Bronchial epithelial cell (primary cell): ENCODE data around the gene ADGRD1. TPM values are rescaled to one million over a fixed set of nuclear protein-coding genes. Genes with fewer than 3 reads are reported as not detected.

Experiments
- DNase-seq: peaks from one replicate; pipeline ENCODE4 v3.0.0-alpha.2; 2010; ENCODE audit warnings: low read depth
- FAIRE-seq: peaks from 2 replicates; lab custom pipeline; 2011; peaks lifted over from hg19 to GRCh38; lab: Jason Lieb, UNC
- H3K27me3 ChIP-seq: 2 replicates; pipeline ENCODE4 v1.5.1; 2011; ENCODE audit warnings: low read length; ENCODE audit not compliant: control insufficient read depth, insufficient read depth
- H3K36me3 ChIP-seq: 2 replicates; pipeline ENCODE4 v1.5.1; 2011; ENCODE audit warnings: low read length; ENCODE audit not compliant: control insufficient read depth, insufficient read depth
- H3K4me3 ChIP-seq: 2 replicates; pipeline ENCODE4 v1.5.1; 2011; ENCODE audit warnings: mild to moderate bottlenecking, low read depth, low read length, control low read depth
- CTCF ChIP-seq: IDR thresholded peaks from 2 replicates; pipeline ENCODE4 v1.5.1; 2011; ENCODE audit warnings: mild to moderate bottlenecking, moderate library complexity, low read length, control low read depth, inconsistent platforms; ENCODE audit not compliant: insufficient read depth, severe bottlenecking
- total RNA-seq: library from RNA; depleted of rRNA; stranded (reverse); fragments of >200 nt; gene quantifications from 2 replicates; pipeline ENCODE4 v1.2.1, GENCODE V29; 2014

ADGRD1 gene
- total RNA-seq, 1 donor from 2014 or later, result not detected

- TF ChIP-seq CTCF, result no peak
- FAIRE-seq (no peak), DNase-seq (no peak)
- Histone ChIP-seq H3K27me3 (no peaks in the 10 kb centered on the region), H3K4me3 (no peak overlapping the region), H3K36me3 (no peaks in the 10 kb centered on the region)
Measured at GRCh38 chr12:131106349-131106941, 152.7 kb downstream of the ADGRD1 start.

- FAIRE-seq, result peak; percentile 62
- Histone ChIP-seq H3K27me3 (no peaks in the 10 kb centered on the region), H3K4me3 (no peak overlapping the region), H3K36me3 (no peaks in the 10 kb centered on the region)
- no peak for DNase-seq
- TF ChIP-seq CTCF, result no peak
Measured at GRCh38 chr12:131108177-131108955, 154.7 kb downstream of the ADGRD1 start.

- no peak overlapping the region for H3K4me3 ChIP-seq
- DNase-seq (no peak), FAIRE-seq (no peak)
- no peaks in the 10 kb centered on the region for H3K27me3 ChIP-seq
- no peaks in the 10 kb centered on the region for H3K36me3 ChIP-seq
- no peak for TF ChIP-seq CTCF
Measured at GRCh38 chr12:131111446-131111845, 157.7 kb downstream of the ADGRD1 start.

GRCh38 chr12:131112021-131112420, 158.3 kb downstream of the ADGRD1 start:
- no peaks in the 10 kb centered on the region for H3K27me3 ChIP-seq

GRCh38 chr12:131112700-131113290, 159.1 kb downstream of the ADGRD1 start:
- TF ChIP-seq CTCF, result no peak
- no peaks in the 10 kb centered on the region for H3K27me3 ChIP-seq
- FAIRE-seq, result no peak

More at GRCh38 chr12:131112021-131112420, 158.3 kb downstream of the ADGRD1 start:
- no peak overlapping the region for H3K4me3 ChIP-seq
- FAIRE-seq (peak; percentile 84), DNase-seq (peak; percentile 35)
- TF ChIP-seq CTCF, result no peak
- no peaks in the 10 kb centered on the region for H3K36me3 ChIP-seq

More at GRCh38 chr12:131112700-131113290, 159.1 kb downstream of the ADGRD1 start:
- Histone ChIP-seq H3K4me3 (no peak overlapping the region), H3K36me3 (no peaks in the 10 kb centered on the region)
- DNase-seq, result no peak
